Esophagus muscularis mucosa (tissue), 4 donors: ENCODE measurements around the gene SEL1L. TPM values are rescaled to one million over a fixed set of nuclear protein-coding genes. Genes with fewer than 3 reads are reported as not detected.

Source experiments
- DNase-seq: peaks from one replicate; pipeline ENCODE4 v3.0.0-alpha.2; 2017; ENCODE audit errors: extremely low spot score
- H3K27ac ChIP-seq, 4 donors: fragments of 200-600 bp; sonication (generic); replicated peaks in 1 of 4; 1 replicate in 3 of 4; 2 replicates in 1 of 4; pipeline ENCODE4 v1.5.1; 2016 to 2019; ENCODE audit warnings: mild to moderate bottlenecking in 1 of 4
- H3K27me3 ChIP-seq, 4 donors: fragments of 200-600 bp; sonication (generic); one replicate each; pipeline versions ENCODE4 v1.5.1 to v1.6.0; 2016 to 2019
- H3K36me3 ChIP-seq, 4 donors: fragments of 200-600 bp; sonication (generic); one replicate each; pipeline ENCODE4 v1.5.1; 2016 to 2019
- H3K4me1 ChIP-seq, 4 donors: fragments of 200-600 bp; sonication (generic); one replicate each; pipeline ENCODE4 v1.5.1; 2016 to 2019
- H3K4me3 ChIP-seq, 4 donors: fragments of 200-600 bp; sonication (generic); 1 replicate in 2 of 4; 2 replicates in 2 of 4; pipeline ENCODE4 v1.5.1; 2016 to 2019; ENCODE audit warnings: mild to moderate bottlenecking in 4 of 4, moderate library complexity in 1 of 4
- H3K9me3 ChIP-seq, 4 donors: fragments of 200-600 bp; sonication (generic); 1 replicate in 3 of 4; 2 replicates in 1 of 4; pipeline ENCODE4 v1.5.1; 2016 to 2019
- EP300 ChIP-seq: sonication (generic); formaldehyde crosslinking; IDR thresholded peaks from one replicate; pipeline ENCODE4 v1.6.1; 2017; ENCODE audit warnings: antibody characterized with exemption
- POLR2A ChIP-seq: fragments of 450-650 bp; IDR thresholded peaks from one replicate; pipeline ENCODE4 v1.6.1; 2017; ENCODE audit warnings: antibody characterized with exemption, moderate library complexity, mild to moderate bottlenecking, low read depth
- POLR2AphosphoS5 ChIP-seq, 2 donors: sonication (generic); formaldehyde crosslinking; IDR thresholded peaks; one replicate each; pipeline ENCODE4 v1.6.1; 2017; ENCODE audit warnings: antibody characterized with exemption in 2 of 2
- WGBS: methylation state at CpG from one replicate; pipeline ENCODE4 v1.1.5; 2018; 5-methylcytosine and 5-hydroxymethylcytosine counted together
- intact Hi-C: fragments of 100-400 bp; cut with DNase I; formaldehyde crosslinking; loops from one replicate; pipeline ENCODE4 v1.15.1; 2023
- total RNA-seq, 4 donors: library from RNA; depleted of rRNA; stranded (reverse); fragments of >200 nt; gene quantifications; one replicate each; pipeline versions ENCODE4 v1.1.0 to v1.2.1, GENCODE V29; 2016
- TF ChIP-seq, protein P1 (sequence below), 3 experiments: fragments of 200-600 bp in 2 of 3; fragments of 450-650 bp in 1 of 3; sonication (generic) in 2 of 3; IDR thresholded peaks; one replicate each; pipeline ENCODE4 v1.5.1; 2017 to 2019; ENCODE audit warnings: antibody characterized with exemption in 3 of 3, mild to moderate bottlenecking in 2 of 3, moderate library complexity in 1 of 3

Gene SEL1L
- total RNA-seq, 4 donors from 2014 or later: 54.2 to 64.2 (median 55.6) TPM

- no peak for DNase-seq
- H3K9me3 ChIP-seq: no peaks in the 10 kb centered on the region
- H3K36me3 ChIP-seq: peaks cover 4 to 58% (median 36%) of the 10 kb centered on the region in 4 donors
- 85% methylated on average over 5 of the region's 5 CpGs for WGBS
- peaks cover 32 to 44% (median 38%) of the 10 kb centered on the region in 4 donors for H3K4me1 ChIP-seq
- no peak overlapping the region for H3K4me3 ChIP-seq
- no peaks in the 10 kb centered on the region for H3K27me3 ChIP-seq
- no peak overlapping the region for H3K27ac ChIP-seq
- intact Hi-C loops: no loop called here
- TF ChIP-seq, protein P1, sequence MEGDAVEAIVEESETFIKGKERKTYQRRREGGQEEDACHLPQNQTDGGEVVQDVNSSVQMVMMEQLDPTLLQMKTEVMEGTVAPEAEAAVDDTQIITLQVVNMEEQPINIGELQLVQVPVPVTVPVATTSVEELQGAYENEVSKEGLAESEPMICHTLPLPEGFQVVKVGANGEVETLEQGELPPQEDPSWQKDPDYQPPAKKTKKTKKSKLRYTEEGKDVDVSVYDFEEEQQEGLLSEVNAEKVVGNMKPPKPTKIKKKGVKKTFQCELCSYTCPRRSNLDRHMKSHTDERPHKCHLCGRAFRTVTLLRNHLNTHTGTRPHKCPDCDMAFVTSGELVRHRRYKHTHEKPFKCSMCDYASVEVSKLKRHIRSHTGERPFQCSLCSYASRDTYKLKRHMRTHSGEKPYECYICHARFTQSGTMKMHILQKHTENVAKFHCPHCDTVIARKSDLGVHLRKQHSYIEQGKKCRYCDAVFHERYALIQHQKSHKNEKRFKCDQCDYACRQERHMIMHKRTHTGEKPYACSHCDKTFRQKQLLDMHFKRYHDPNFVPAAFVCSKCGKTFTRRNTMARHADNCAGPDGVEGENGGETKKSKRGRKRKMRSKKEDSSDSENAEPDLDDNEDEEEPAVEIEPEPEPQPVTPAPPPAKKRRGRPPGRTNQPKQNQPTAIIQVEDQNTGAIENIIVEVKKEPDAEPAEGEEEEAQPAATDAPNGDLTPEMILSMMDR (IDR thresholded peaks at IDR 0.05): no peak
- no peak for TF ChIP-seq POLR2A
- no peak for TF ChIP-seq EP300
- TF ChIP-seq POLR2AphosphoS5 (IDR thresholded peaks at IDR 0.05): no peak
Measured at GRCh38 chr14:81509321-81509720, 24.3 kb downstream of the SEL1L start.

DNA sequence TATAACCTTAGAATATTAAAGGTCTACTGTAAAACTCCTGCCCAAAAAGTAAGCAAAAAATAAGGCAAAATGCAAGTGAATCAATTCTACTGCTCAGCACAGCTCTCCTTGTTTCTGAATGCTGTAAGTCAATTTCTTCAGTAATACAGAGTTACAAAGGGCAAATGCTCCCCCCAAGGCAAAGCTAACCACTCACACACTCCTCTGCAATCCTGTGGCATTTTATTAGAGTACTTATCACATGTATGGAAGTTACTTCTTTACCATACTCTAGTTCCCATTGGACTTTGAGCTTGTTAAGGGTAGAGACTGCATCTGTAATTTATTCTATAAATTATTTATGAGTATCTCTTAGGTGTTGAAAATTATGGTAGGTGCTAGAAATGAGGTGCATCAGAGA lies 27.2 kb downstream of the SEL1L start:
- TF ChIP-seq POLR2AphosphoS5 (IDR thresholded peaks at IDR 0.05) (no peak), POLR2A (no peak), EP300 (no peak)
- TF ChIP-seq, protein P1 (IDR thresholded peaks at IDR 0.05): no peak
- H3K27ac ChIP-seq: no peak overlapping the region
- no peak for DNase-seq
- H3K27me3 ChIP-seq: no peaks in the 10 kb centered on the region
- H3K4me1 ChIP-seq: peaks cover 26 to 33% (median 27%) of the 10 kb centered on the region in 4 donors
- H3K36me3 ChIP-seq: peaks cover 20 to 66% (median 51%) of the 10 kb centered on the region in 4 donors
- no peaks in the 10 kb centered on the region for H3K9me3 ChIP-seq
- H3K4me3 ChIP-seq: no peak overlapping the region
- intact Hi-C loops: no loop called here

- H3K4me1 ChIP-seq: peaks cover 11 to 17% (median 11%) of the 10 kb centered on the region in 4 donors
- TF ChIP-seq POLR2AphosphoS5 (IDR thresholded peaks at IDR 0.05) (no peak), EP300 (no peak)
- TF ChIP-seq, protein P1 (IDR thresholded peaks at IDR 0.05): no peak
- DNase-seq: no peak
- H3K27ac ChIP-seq: no peak overlapping the region
- H3K36me3 ChIP-seq: peaks cover 27 to 82% (median 66%) of the 10 kb centered on the region in 4 donors
- no peak overlapping the region for H3K4me3 ChIP-seq
- H3K27me3 ChIP-seq: no peaks in the 10 kb centered on the region
- no peaks in the 10 kb centered on the region for H3K9me3 ChIP-seq
- WGBS: 98% methylated on average over 2 of the region's 2 CpGs
- intact Hi-C loops: no loop called here
Measured at GRCh38 chr14:81504864-81505263, 28.8 kb downstream of the SEL1L start.

GRCh38 chr14:81485781-81486180 lies 47.9 kb downstream of the SEL1L start:
- no peaks in the 10 kb centered on the region for H3K4me1 ChIP-seq
- H3K9me3 ChIP-seq: no peaks in the 10 kb centered on the region
- 87% methylated on average over 1 of the region's 1 CpG for WGBS
- TF ChIP-seq, protein P1 (IDR thresholded peaks at IDR 0.05): no peak
- TF ChIP-seq POLR2AphosphoS5 (IDR thresholded peaks at IDR 0.05) (no peak), EP300 (no peak), POLR2A (no peak)
- no peak for DNase-seq
- intact Hi-C loops: no loop called here
- H3K4me3 ChIP-seq: no peak overlapping the region
- H3K36me3 ChIP-seq: peaks cover 61 to 96% (median 85%) of the 10 kb centered on the region in 4 donors
- no peak overlapping the region for H3K27ac ChIP-seq
- no peaks in the 10 kb centered on the region for H3K27me3 ChIP-seq

DNA sequence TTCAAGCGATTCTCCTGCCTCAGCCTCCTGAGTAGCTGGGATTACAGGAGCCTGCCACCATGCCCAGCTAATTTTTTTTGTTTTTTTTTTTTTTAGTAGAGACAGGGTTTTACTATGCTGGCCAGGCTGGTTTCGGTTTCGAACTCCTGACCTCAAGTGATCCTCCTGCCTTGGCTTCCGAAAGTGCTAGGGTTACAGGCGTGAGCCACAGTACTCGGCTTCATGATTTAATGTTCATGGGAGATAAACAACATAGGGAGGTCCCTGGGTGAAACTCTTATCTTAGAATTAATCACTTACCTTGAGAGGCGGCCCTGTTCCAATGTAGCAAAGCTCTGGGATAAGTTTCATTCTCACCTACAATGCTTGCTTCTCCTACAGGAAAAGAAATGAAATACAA lies 48.3 kb downstream of the SEL1L start:
- no peak for DNase-seq
- Histone ChIP-seq H3K36me3 (peaks cover 64 to 96% (median 86%) of the 10 kb centered on the region in 4 donors), H3K4me1 (no peaks in the 10 kb centered on the region), H3K27me3 (no peaks in the 10 kb centered on the region), H3K27ac (no peak overlapping the region), H3K9me3 (no peaks in the 10 kb centered on the region), H3K4me3 (no peak overlapping the region)
- intact Hi-C loops: no loop called here
- 92% methylated on average over 7 of the region's 7 CpGs for WGBS
- TF ChIP-seq EP300 (no peak), POLR2A (no peak), POLR2AphosphoS5 (IDR thresholded peaks at IDR 0.05) (no peak)
- TF ChIP-seq, protein P1 (IDR thresholded peaks at IDR 0.05): no peak
